Measurements from ENCODE around the gene SPRYD3. TPM values are rescaled to one million over a fixed set of nuclear protein-coding genes. Genes with fewer than 3 reads are reported as not detected.
A peak's percentile ranks its signal among the peaks of the same experiment; 100 is the strongest.

Gene SPRYD3
- total and polyA plus RNA-seq, 10 donors, result 10.8 to 44.5 (median 34.4) TPM

GRCh38 chr12:53086361-53086760 is 7.2 kb upstream of the SPRYD3 start:
- WGBS, 5 donors, result 82 to 90% (median 87%) methylated on average over 3 of the region's 3 CpGs
- H3K9me3 ChIP-seq, result peaks cover 0 to 3% (median 0%) of the 10 kb centered on the region in 8 donors
- no peak overlapping the region for H3K27ac ChIP-seq
- TF ChIP-seq POLR2AphosphoS5 (IDR thresholded peaks at IDR 0.05) (no peak), CTCF (IDR thresholded peaks at IDR 0.05 in 8 of 11, conservative IDR thresholded peaks at IDR 0.05 in 3 of 11) (no peak), POLR2A (IDR thresholded peaks at IDR 0.05) (no peak)
- no peak overlapping the region for H3K4me3 ChIP-seq
- no peak for DNase-seq
- H3K4me1 ChIP-seq, result no peaks in the 10 kb centered on the region
- H3K27me3 ChIP-seq (replicated peaks in 1 of 7), result no peaks in the 10 kb centered on the region
- no peaks in the 10 kb centered on the region for H3K36me3 ChIP-seq
- intact Hi-C loops (cut with DNase I; ENCODE audit: low total_unique reads), result no loop called here

- WGBS, 5 donors, result 60 to 67% (median 65%) methylated on average over 2 of the region's 2 CpGs
- H3K9me3 ChIP-seq, result peaks cover 0 to 3% (median 0%) of the 10 kb centered on the region in 8 donors
- H3K27ac ChIP-seq, result no peak overlapping the region
- intact Hi-C loops (cut with DNase I; ENCODE audit: low total_unique reads), result no loop called here
- peaks cover 7 to 25% (median 19%) of the 10 kb centered on the region in 6 donors for H3K4me1 ChIP-seq
- DNase-seq, result no peak
- no peaks in the 10 kb centered on the region for H3K27me3 ChIP-seq (replicated peaks in 1 of 7)
- no peak for TF ChIP-seq POLR2AphosphoS5 (IDR thresholded peaks at IDR 0.05)
- TF ChIP-seq POLR2A (IDR thresholded peaks at IDR 0.05), result no peak
- no peak for TF ChIP-seq CTCF (IDR thresholded peaks at IDR 0.05 in 8 of 11, conservative IDR thresholded peaks at IDR 0.05 in 3 of 11)
- H3K4me3 ChIP-seq, result no peak overlapping the region
- H3K36me3 ChIP-seq, result peaks cover 0 to 2% (median 0%) of the 10 kb centered on the region in 6 donors
Observed at GRCh38 chr12:53082637-53083175, 3.5 kb upstream of the SPRYD3 start.

GRCh38 chr12:53078425-53079225 is 565 bp downstream of the SPRYD3 start:
- Histone ChIP-seq H3K27me3 (replicated peaks in 1 of 7) (no peaks in the 10 kb centered on the region), H3K36me3 (peaks cover 0 to 42% (median 28%) of the 10 kb centered on the region in 6 donors), H3K4me1 (peaks cover 13 to 66% (median 40%) of the 10 kb centered on the region in 6 donors), H3K4me3 (peak overlapping the region; percentile 67 to 85 (median 77)), H3K27ac (peak overlapping the region; percentile 76 to 95 (median 92)), H3K9me3 (no peaks in the 10 kb centered on the region)
- WGBS, 5 donors, result 21 to 56% (median 23%) methylated on average over 10 to 25 of the region's 25 CpGs
- DNase-seq, result no peak
- intact Hi-C loops (cut with DNase I; ENCODE audit: low total_unique reads), result loop anchor here (10.0 kb wide), 1 partner anchor 126 kb away; the partner anchor contains the start of gene ITGB7
- TF ChIP-seq POLR2AphosphoS5 (IDR thresholded peaks at IDR 0.05) (no peak), CTCF (IDR thresholded peaks at IDR 0.05 in 8 of 11, conservative IDR thresholded peaks at IDR 0.05 in 3 of 11) (peak in 2 of 11 experiments; percentile 5 to 6)

- 93 to 99% (median 97%) methylated on average over 8 of the region's 8 CpGs for WGBS, 5 donors
- intact Hi-C loops (cut with DNase I; ENCODE audit: low total_unique reads), result loop anchor here (10.0 kb wide), 1 partner anchor 128 kb away; the partner anchor contains the start of gene ITGB7
- H3K27me3 ChIP-seq (replicated peaks in 1 of 7), result no peaks in the 10 kb centered on the region
- H3K36me3 ChIP-seq, result peaks cover 0 to 58% (median 29%) of the 10 kb centered on the region in 6 donors
- H3K9me3 ChIP-seq, result no peaks in the 10 kb centered on the region
- TF ChIP-seq CTCF (IDR thresholded peaks at IDR 0.05 in 8 of 11, conservative IDR thresholded peaks at IDR 0.05 in 3 of 11), result no peak
- TF ChIP-seq POLR2A (IDR thresholded peaks at IDR 0.05), result no peak
- no peak overlapping the region for H3K4me3 ChIP-seq
- peak overlapping the region in 2 of 8 donors; percentile 36 to 94 for H3K27ac ChIP-seq
- peaks cover 23 to 82% (median 54%) of the 10 kb centered on the region in 6 donors for H3K4me1 ChIP-seq
- no peak for DNase-seq
Observed at GRCh38 chr12:53077030-53077429, 2.2 kb downstream of the SPRYD3 start.
